GM18951 (cell line): ENCODE measurements around the gene PAIP2.
"Not testable (repeated sequence)": the region's sequence is repeated elsewhere in the genome, so short reads cannot be mapped to it uniquely, and the experiment has no call there.

Source experiments
- POLR2A ChIP-seq: IDR thresholded peaks from 4 replicates; pipeline ENCODE4 v1.6.1; 2011; ENCODE audit warnings: mild to moderate bottlenecking; ENCODE audit not compliant: insufficient read length, insufficient read depth; ENCODE audit errors: extremely low read depth
- in situ Hi-C: fragments of 300-500 bp; cut with MboI; formaldehyde crosslinking; loops from one replicate; pipeline ENCODE4 v1.12.0; 2022; ENCODE audit warnings: low sequenced_read_pairs, mixed read lengths, inconsistent platforms; ENCODE audit not compliant: unreplicated experiment

PAIP2 gene

DNA sequence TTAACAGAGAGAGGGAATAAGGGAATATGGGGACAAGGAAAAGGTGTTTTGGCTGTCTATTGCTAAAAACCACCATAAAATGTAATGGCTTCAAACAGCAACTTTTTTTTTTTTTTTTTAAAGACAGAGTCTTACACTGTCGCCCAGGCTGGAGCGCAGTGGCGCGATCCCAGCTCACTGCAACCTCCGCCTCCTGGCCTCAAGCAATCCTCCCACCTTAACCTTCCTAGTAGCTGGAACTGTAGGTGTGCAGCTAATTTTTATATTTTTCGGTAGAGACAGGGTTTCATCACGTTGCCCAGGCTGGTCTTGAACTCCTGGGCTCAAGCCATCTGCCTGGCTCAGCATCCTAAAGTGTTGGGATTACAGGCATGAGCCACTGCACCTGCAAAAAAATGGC lies 66.5 kb downstream of the PAIP2 start:
- in situ Hi-C loops, result no loop called here
- no peak for TF ChIP-seq POLR2A

- in situ Hi-C loops, result not testable (repeated sequence)
These were observed 67.5 kb downstream of the PAIP2 start for GRCh38 chr5:139409116-139409515.

DNA sequence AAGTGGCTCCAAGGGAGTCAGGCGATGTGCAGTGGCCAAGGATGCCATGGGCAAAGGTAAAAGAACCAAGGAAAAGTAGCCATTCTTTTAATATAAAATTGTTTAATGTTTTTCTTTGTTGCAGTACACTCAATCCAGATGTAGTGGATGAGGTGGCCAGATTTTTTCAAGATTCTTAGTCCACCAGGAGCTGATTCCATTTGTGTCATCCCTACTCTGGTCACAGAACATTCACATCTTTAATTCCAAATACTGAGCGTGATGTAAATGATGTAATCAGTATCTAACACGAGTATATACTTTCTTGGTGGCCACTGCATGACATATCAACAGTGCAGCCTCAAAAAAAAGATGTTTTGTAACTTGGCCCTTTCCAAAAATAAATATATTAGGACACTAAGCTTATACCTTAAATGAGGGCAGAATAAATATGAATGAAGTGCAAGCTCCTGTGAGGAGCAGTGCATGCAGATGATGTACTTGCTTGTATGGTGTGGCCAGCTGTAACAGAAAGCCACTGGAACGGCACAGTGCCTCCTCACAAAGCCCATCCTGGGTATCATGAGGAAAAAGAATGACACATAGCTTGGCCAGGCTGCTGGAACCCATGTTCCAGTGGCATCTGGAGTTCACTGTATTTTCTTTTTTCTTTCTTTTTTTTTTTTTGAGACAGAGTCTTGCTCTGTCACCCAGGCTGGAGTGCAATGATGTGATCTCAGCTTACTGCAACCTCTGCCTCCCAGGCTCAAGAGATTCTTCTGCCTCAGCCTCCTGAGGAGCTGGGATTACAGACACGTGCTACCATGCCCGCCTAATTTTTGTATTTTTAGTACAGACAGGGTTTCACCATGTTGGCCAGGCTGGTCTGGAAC lies 68.7 kb downstream of the PAIP2 start:
- in situ Hi-C loops, result no loop called here
- TF ChIP-seq POLR2A, result no peak

DNA sequence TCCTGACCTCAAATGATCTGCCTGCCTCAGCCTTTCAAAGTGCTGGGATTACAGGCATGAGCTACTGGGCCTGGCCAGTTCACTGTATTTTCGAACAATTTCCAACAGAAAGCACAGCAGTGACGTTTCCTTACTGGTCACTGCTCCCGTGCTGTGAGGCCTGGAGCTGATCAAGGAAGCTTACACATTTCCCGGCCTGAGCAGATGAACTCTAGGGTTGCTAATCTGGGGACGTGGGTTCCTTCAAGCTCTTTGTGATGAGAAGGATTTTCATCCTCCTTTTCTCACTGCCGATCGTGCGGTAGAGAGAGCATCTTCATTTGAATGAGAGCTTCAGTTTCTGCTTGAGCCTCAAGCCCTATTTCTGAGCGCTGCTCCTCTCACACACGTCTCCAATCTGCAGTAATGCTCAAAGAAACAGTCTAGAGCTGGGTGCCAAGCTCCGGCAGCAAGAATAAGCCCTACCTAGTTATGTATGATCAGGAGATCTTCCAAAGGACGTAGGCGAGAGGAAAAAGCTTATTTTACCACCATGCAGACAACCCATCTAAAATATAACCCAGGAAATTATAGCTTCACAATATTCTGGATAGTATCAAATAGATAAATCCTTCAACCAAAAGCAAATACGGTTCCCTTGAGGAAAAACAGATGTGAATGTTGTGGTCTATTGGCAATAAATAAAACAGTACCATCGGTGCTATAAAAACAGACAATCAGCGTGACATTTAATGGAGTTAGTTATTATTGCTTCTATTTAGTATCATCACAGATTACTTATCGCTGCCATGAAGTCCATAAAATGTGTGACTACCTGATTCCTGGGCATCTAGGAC lies 69.6 kb downstream of the PAIP2 start:
- in situ Hi-C loops, result no loop called here
- TF ChIP-seq POLR2A, result no peak

GRCh38 chr5:139413153-139413552 lies 71.5 kb downstream of the PAIP2 start:
- no peak for TF ChIP-seq POLR2A
- in situ Hi-C loops, result no loop called here

DNA sequence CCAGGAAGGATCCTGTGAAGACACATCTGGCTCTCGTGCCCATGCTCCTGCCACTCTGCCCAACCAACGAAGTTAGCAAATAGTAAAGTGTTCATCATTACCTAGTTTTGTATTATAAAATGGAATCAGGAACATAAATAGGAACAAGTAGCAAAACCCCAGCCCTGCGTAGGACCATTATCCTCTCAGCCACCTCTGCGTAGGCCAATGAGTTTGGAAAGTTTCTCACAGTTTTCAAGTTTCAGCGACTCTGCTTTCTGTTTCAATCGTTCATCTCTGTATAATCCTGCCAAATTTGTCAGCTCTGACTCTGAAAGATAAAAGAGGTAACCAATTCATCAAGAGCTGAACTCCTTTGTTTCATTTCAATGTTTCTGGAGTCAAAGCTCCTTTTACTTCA lies 72.3 kb downstream of the PAIP2 start:
- in situ Hi-C loops, result no loop called here

GRCh38 chr5:139414581-139415130 lies 73.0 kb downstream of the PAIP2 start:
- in situ Hi-C loops, result no loop called here
- TF ChIP-seq POLR2A, result no peak

More for the DNA sequence above, 72.3 kb downstream of the PAIP2 start:
- no peak for TF ChIP-seq POLR2A

DNA sequence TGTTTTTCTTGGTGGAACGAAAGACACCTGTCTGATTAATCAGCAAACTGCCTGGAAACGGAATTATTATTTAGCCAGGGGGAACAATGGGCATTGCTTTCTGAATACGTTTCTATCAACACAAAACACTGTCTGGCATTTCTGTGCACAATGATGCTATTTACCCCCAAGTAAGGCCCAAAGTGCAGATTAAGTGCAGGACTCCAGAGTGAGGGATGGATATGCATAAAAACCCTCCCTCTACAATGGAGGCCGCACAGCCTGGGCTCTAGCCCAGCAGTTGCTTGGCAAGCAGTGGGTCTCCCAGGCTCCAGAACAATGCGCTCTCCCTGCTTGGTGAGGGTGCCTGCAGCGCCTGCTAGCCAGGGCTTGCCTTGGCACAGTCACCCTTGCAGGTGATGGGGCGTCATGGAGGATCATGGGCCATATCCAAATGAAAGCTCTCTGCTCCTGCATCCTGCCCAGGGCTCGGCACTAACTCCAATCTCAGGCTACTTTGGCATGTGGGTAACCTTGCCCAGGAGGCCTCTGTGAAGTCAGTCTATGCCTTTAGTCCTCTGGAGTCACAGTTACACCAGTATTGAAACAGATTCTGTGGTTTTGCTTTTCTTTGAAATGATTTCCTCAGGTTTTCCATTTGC lies 73.7 kb downstream of the PAIP2 start:
- in situ Hi-C loops, result no loop called here
- no peak for TF ChIP-seq POLR2A

GRCh38 chr5:139415869-139416268 lies 74.2 kb downstream of the PAIP2 start:
- no peak for TF ChIP-seq POLR2A
- in situ Hi-C loops, result no loop called here

DNA sequence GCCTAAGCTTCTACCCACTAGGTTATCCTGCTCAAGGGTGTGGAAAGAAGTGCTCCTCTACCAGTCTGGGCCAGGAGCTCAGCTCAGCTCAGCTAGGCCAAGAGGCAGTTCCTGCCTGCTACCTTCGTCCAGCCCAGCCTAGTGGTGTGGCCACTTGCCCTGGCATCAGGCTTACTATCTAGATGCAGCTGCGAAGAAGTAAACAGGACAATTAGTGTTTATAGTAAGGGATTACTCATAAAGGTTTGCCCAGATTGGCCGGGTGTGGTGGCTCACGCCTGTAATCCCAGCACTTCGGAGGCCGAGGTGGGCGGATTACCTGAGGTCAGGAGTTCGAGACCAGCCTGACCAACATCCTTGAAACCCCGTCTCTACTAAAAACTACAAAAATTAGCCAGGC lies 75.0 kb downstream of the PAIP2 start:
- no peak for TF ChIP-seq POLR2A
- in situ Hi-C loops, result no loop called here

DNA sequence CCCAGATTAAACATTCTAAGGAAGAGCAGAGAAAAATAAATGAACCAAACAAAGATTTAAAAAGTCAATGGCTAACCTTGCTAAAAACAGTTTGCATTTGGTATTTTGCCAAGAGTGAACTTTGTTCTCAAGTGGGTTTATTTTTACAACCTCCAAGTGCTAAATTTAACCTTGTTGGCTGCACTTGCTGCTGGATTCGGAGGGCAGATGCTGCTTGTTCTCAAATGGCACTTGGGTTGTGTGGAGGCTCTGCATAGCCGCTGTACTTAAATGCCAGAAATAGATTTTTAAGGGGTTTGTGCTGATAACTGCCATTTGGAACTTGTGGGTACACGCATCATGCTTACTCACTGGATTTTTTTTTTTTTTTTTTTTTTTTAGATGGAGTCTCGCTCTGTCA lies 75.6 kb downstream of the PAIP2 start:
- no peak for TF ChIP-seq POLR2A
- in situ Hi-C loops, result no loop called here

DNA sequence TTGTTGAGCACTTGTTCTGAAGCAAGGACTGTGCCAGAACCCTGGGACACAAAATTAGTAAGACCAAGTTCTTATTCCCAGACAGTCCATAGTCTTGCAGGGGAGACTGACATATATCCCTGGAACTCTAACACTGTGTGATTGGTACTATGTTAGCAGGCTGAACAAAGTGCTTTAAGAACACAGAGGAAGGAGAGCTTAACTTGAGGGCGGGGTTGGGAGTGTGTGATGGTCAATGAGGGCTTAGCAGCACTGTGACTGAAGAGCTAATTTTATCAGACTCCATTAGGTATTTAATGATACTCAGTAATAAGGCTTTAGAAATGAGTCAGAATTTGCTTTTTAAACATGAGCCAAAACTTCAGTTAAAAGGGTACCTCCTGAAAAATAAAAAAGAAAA lies 77.1 kb downstream of the PAIP2 start:
- in situ Hi-C loops, result no loop called here
- TF ChIP-seq POLR2A, result no peak
